ENCODE results near the gene KIAA1755.

GRCh38 chr20:38247166-38247509 is 13.4 kb downstream of the KIAA1755 start:
- TF ChIP-seq CTCF (IDR thresholded peaks at IDR 0.05 in 8 of 11, conservative IDR thresholded peaks at IDR 0.05 in 3 of 11) = no peak
- no peak for TF ChIP-seq POLR2AphosphoS5 (IDR thresholded peaks at IDR 0.05)
- no peak for TF ChIP-seq POLR2A (IDR thresholded peaks at IDR 0.05)

Data from spleen (tissue), 7 donors.